Stimulated activated CD4-positive, alpha-beta T cell treated with anti-CD3 and anti-CD28 coated beads, Interleukin-12 subunit alpha, Interleukin-12 subunit beta, amount 100 ng/mL, for 24 hours (primary cell): ENCODE data around the gene PLA2G4D.

Experiments used
- DNase-seq, 2 experiments: peaks; one replicate each; pipeline ENCODE4 v3.0.0-alpha.2; 2020; ENCODE audit warnings: low read depth in 2 of 2

Gene PLA2G4D

DNA sequence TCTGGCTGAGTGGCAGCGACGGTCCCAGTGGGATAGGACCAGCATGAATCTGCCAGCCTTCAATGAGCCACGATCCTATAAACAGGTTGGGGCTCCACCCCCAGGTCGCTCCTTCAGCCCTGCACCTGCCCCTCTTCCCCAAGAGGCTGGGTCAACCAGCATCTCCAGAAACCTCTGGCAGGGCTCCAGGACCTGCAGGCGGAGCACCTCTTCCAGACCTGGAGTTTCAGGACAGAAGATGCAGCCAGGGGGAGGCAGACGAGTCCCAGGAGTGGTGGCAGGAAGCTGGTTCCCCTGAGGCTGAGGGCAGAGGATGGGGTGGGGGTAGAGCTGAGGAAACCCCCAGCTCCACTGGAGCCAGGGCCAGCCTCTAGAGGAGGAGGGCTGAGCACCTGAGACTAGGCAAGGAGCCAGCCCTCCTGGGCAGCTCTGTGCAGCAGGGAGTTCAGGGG is at the start of gene PLA2G4D:
Gene PLA2G4D, minus strand, starts transcription at position 51 of the 452 bp plus-strand sequence. CDS start 103 bp downstream, outside the sequence.
- DNase-seq = no peak

DNA sequence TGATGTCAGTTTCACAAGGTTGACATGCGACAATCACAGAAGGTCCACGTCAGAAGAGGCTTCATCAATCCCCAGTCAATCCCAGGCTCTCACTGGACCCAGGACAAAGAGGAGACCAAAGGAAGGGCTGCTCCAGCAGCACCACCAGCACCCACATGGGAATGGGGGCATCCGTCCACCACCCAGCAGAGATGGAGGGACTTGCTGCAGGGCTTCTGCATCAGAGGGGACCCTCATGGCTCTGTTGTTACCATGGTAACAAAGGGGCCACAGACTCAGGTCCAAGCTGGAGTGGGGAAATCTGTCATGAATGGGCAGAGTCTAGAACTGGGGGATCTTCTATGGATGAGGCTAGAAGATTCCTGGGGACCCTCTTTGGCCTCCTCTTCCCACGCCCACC is 49.0 kb upstream of the PLA2G4D start:
- no peak for DNase-seq

GRCh38 chr15:42141795-42142667 is 47.7 kb upstream of the PLA2G4D start:
- no peak for DNase-seq

DNA sequence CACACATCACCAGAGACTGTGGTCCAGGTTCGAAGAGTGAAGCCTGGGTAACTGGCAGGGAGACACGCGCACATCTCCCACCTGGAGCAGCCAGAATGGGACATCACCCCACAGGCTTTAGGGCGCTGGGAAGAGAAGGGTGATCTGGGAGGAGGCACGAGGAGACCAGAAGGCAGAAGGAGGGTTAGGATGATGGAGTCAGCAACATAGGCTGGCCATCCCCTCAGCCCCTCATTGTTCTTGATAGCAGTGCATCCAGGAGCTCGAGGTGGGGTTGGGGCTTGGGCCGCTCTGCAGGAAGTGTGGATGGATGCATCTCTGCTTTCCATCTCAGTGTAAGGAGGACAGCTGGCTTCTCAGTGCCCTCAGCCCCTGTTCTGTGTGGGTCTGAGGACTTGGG is 46.9 kb upstream of the PLA2G4D start:
- no peak for DNase-seq

- DNase-seq = no peak
Measured at GRCh38 chr15:42140383-42141070, 46.2 kb upstream of the PLA2G4D start.

GRCh38 chr15:42139596-42139995 is 45.2 kb upstream of the PLA2G4D start:
- no peak for DNase-seq

- no peak for DNase-seq
Measured at GRCh38 chr15:42138968-42139386, 44.6 kb upstream of the PLA2G4D start.

DNA sequence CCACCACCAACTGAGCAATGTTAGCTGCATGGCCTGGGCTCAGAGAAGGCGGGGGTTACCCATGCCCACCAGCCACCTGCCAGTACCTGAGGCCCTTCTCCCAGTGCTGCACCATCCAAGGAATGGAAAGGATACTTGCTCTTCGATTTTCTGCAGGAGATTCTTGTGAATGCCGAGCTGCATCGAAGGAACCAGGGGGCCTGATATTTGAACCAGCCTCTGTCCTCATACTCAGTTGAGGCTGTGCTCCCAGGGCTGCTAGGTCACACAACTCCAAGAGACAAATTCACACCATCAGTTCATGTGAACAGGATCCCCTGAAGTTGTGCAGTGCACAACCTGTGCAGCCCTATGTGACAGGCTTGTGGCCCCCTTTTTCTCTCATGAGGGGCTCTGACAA is 44.0 kb upstream of the PLA2G4D start:
- no peak for DNase-seq

GRCh38 chr15:42137461-42138261 is 43.3 kb upstream of the PLA2G4D start:
- DNase-seq = no peak

- DNase-seq = no peak
Measured at GRCh38 chr15:42136513-42136912, 42.2 kb upstream of the PLA2G4D start.

GRCh38 chr15:42135351-42135750 is 41.0 kb upstream of the PLA2G4D start:
- DNase-seq = no peak

DNA sequence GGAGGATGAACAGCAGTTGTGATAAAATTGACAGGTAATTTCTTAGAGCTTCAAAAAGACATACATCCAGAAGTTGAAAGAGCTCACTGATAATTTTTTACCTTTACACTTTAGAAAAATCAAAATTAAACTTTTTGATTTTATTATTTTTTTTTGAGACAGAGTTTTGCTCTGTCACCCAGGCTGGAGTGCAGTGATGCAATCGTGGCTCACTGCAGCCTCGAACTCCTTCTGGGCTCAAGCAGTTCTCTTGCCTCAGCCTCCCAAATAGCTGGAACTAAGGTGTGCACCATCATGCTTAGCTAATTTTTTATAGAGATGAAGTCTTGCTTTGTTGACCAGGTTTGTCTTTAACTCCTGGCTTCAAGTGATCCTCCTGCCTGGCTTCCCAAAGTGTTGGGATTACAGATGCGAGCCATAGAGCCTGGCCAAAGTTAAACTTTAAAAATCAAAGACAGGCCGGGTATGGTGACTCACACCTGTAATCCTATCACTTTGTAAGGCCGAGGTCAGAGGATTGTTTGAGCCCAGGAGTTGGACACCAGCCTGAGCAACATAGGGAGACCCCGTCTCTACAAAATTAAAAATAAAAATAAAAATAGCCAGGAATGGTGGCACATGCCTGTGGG is 40.4 kb upstream of the PLA2G4D start:
- no peak for DNase-seq

DNA sequence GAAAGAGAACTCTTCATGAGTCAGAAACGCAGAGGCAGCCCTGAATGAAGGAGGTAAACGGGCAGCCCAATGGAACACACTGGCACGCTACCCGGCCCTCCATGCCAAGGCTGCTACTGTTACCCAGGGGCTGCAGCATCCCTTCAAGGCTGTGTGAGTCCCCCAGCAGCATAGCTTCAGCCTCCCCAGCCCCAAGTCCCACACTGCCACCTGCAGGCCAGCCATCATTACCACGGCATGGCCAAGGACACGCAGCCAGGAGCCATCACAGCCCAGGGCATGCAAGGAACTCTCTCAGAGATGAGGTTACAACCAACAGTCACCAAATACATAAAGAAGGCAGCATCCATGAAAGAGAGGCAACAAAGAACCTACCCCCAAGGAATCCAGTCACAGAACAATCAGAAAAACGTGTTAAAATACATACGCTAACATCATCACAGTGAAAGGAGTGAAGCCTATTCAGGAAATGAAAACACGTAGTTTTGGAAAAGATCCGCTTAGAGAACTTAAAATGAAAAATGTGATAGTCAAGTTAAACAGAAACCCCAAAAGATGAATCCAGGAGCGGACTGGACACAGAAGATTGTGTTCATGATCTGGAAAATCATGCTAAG is 39.6 kb upstream of the PLA2G4D start:
- peak in 1 of 2 experiments; percentile 55 for DNase-seq

- DNase-seq = no peak
Measured at GRCh38 chr15:42133356-42133755, 39.0 kb upstream of the PLA2G4D start.

DNA sequence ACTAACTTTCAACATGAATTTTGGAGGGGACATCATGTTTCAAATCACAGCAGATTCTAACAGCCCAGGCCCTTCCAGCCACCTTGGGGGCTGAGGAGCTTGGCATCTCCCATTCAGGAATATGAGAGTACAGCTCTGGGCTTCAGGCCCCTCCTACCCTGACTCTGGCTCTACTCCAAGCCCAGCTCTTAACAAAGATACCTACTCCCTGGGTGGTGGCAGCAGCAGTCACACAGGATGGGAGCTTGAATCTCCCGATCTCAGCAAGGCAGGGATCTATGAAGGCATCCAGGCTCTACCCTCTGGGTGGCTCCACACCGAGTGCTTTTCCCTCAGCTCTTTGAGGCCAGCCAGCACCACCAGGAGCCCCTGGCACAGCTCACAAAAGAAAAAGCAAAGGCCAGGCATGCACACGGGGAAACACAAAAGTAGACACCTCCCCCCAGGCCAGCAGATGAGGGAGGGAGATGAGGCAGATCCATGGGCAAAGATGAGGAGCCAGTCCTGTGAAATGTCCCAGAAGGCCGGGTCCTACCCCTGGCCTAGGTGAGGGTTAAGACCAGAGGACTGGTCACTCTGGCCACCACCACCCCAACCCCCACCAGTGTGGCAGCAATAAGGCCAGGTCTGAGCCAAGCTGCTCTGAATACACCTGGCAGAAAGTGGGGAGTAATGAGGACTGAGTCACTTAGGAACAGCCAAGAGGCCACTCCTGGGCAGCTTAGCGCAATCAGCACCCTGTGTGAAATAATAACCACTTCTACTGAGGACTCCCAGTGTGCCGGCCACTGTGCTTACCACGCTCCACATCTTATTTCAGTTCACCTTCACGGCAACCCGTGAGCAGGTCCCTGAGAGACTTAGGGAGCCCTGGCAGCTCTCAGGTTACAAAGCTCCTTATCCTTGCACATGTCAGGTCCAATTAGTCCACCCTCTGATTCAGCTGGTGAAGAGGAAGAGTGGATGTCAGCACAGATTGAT is 37.8 kb upstream of the PLA2G4D start:
- DNase-seq = no peak

DNA sequence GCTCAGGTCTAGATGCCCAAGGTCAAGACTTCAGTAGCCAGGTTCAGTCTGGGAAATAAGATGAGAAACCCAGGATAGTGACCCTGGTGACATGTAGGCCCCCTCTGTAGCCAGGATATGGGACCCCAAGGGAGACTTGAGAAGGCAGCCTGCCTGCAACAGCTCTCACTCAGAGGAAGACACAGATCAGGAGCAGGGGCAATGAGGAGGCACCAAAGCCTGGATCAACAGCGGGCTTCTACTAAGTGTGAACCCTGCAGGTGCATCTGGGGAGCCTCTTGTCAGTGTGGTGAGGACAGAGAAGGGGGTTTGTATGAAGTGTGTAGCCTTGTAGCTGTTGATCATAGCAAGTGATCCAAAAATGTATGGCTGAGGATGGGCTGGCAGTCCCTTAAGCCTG is 36.6 kb upstream of the PLA2G4D start:
- no peak for DNase-seq

- DNase-seq = no peak
Measured at GRCh38 chr15:42130246-42130986, 36.1 kb upstream of the PLA2G4D start.

DNA sequence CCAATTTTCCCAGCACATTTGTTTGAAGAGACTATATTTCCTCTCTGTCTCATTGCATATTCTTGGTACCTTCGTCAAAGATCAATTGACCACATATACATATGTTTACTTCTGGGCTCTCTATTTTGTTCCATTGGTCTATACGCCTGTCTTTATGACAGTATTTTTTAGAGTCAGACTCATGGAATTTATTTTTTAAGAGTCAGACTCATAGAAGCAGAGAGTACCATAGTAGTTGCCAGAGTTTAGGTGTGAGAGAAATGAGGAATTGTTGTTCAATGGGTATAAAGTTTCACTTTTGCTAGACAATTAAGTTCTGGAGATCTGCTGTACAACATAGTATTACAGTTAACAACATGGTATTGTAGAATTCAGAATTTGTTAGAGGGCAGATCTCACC is 35.0 kb upstream of the PLA2G4D start:
- no peak for DNase-seq

GRCh38 chr15:42128476-42128875 is 34.1 kb upstream of the PLA2G4D start:
- no peak for DNase-seq
